CD4-positive, alpha-beta T cell treated with Interleukin-17A for 4 hours (primary cell): ENCODE measurements around the gene ERN1.
"Not testable (repeated sequence)": the region's sequence is repeated elsewhere in the genome, so short reads cannot be mapped to it uniquely, and the experiment has no call there.

Experiments used
- DNase-seq: peaks from one replicate; pipeline ENCODE4 v3.0.0-alpha.2; 2020; ENCODE audit warnings: mixed read lengths

Gene ERN1

DNA sequence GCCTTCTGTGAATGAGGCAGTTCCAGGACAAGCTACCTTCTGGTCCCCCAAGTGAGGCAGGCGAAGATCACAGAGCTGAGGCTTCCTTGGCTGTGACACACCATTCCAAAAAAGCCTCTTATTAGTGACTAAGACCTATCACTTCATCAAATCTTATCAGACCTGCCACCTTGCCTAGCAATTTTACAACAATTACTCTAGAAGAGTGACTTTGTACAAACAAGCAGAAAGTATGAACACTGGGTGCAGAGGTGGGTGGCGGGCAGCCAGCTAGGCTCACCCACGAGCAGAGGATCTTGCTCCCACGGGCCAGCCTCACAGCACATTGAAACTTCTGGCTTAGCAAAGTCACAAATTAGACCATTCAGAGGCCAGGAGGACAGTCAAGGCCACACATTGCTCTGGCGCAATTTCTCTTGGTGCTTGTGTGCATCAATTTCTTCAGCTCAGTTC is 107.3 kb downstream of the ERN1 start:
- peak; percentile 58 for DNase-seq

GRCh38 chr17:64020056-64020766 is 109.7 kb downstream of the ERN1 start, which contains the start of gene ICAM2:
Gene ICAM2 (minus strand): TSS chr17:64020633. CDS start chr17:64006691, 13,942 bp downstream.
- peak; percentile 91 for DNase-seq

GRCh38 chr17:64019551-64019961 is 110.4 kb downstream of the ERN1 start:
- peak; percentile 32 for DNase-seq

- DNase-seq: no peak
Observed at GRCh38 chr17:64017381-64017980, 112.5 kb downstream of the ERN1 start.

DNA sequence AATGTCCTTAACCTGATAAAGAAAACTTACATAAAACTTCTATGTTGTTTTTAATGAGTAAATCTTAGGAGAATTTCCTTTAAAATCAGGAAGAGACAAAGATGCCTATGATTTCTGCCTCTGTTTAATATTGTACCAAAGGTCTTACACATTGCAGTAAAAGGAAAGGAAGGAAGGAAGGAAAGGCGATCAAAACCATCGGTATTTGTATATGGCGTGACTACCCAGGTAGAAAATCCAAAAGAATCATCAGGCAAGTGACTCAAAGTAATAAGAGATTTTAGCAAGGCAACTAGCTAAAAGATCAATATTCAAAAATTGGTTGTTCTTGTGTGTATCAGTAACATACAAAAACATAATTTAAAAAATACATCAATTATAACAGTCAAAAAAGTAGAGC is 113.0 kb downstream of the ERN1 start:
- no peak for DNase-seq

DNA sequence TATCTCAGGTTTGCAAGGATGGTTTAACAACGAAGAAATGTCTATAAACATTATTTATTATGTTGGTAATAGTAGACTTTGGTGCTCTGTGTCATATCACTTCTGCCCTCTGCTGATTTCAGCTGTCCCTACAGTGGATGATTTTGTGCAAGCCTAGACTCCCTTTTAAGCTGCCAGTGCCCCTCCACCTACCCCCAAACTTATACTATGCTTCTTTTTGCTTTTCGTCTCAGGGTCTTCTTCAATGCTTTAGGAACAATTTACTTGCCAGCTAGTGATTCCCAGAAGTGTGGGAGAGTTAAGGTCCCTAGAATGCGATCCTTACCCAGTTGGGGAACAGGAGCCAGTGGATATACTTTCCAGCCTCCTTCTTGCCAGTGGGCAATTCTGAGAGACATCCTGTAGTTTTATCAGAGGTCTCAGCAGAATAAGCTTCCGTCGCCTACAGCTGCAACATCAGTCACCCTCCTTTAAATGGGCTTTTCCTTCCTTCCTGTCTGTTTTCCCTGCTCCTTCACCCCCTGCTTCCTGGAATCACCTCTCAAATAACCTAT is 113.6 kb downstream of the ERN1 start:
- peak; percentile 23 for DNase-seq

GRCh38 chr17:64015447-64015846 is 114.5 kb downstream of the ERN1 start:
- DNase-seq: no peak

- no peak for DNase-seq
Observed at GRCh38 chr17:64009571-64010402, 120.2 kb downstream of the ERN1 start.

GRCh38 chr17:64008830-64009229 is 121.1 kb downstream of the ERN1 start:
- DNase-seq: no peak

DNA sequence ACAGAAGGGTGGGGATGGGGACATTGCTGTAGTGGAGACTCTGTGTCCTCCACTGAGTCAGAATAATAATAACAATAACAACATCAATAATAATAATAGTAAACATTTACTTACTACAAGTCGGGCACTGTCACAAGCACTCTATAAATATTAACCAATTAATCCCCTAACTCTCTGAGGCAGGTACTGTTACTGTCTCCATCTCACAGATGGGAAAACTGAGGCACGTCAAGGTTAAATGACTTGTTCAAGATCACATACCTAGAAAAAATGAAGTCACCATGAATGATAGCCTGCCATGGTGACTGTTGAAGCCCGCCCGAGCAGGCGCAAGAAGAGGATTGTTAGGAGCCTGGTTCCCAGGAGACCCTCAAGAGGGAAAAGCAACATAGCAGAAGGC is 121.6 kb downstream of the ERN1 start:
- no peak for DNase-seq

- DNase-seq: no peak
Observed at GRCh38 chr17:64007838-64008282, 122.1 kb downstream of the ERN1 start.

GRCh38 chr17:64007089-64007837 is 122.7 kb downstream of the ERN1 start:
- DNase-seq: not testable (repeated sequence)

GRCh38 chr17:64006361-64007088 is 123.4 kb downstream of the ERN1 start:
- no peak for DNase-seq

- DNase-seq: no peak
Observed at GRCh38 chr17:64005734-64006167, 124.2 kb downstream of the ERN1 start.

- DNase-seq: no peak
Observed at GRCh38 chr17:64004903-64005733, 124.8 kb downstream of the ERN1 start.

DNA sequence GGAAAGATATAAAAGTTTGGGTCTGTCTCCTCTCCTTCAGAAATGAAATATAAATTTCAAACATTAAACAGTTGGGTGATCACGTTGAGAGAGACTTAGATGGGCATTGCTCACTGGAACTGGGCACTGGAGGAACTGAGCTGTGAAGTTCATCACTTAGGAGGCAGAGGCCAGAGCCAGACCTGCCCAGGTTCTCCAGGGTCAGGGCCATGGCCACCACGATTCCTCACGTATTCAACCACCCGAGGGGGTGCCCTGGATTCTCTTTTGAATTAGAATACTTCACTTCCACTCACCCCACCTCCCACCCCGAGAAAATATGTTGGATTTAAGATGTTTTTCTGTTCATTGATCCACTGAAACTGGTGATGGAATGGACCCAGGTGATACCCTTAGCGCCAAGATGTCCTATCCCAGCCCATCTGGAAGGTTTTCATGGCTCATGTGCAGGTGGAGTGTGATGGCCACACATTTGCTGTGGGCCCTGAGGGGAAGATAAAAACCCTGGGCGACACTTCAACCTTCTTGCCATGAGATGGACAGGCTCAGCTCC is 125.7 kb downstream of the ERN1 start:
- DNase-seq: no peak

DNA sequence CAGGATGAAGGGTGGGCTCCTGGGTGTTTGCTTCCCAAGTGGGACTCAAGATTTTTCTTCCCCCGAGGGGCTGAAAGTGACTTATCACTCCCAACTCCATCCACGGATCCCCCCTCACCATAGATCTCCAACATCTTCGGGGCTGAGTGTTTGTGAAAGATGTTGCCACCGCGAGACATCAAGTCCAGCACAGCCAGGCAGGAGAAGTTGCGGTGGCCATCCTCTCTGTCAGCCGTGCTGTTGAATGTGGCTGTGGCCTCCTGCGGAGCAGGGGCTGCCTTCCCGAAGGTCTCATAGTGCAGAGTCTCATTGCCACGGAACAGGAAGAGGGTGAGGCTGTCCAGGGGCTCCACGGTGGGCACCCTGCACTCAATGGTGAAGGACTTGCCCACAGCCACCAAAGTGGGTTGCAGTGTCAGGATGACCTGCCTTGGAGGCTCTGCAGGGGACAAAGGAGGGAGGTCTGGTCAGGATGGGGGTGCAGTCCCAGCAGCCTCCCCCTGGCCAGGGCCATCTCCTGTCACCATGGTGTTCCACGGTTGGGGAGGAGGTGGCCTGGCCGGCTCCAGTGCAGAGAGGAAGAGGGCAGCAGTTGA is 126.3 kb downstream of the ERN1 start:
- no peak for DNase-seq

- no peak for DNase-seq
Observed at GRCh38 chr17:64002658-64003525, 127.1 kb downstream of the ERN1 start.
